Measurements from ENCODE around the gene PRKRIP1. TPM values are rescaled to one million over a fixed set of nuclear protein-coding genes. Genes with fewer than 3 reads are reported as not detected.

Gene PRKRIP1
- polyA plus RNA-seq, 3 donors, result 6.6 to 27.0 (median 7.4) TPM

DNA sequence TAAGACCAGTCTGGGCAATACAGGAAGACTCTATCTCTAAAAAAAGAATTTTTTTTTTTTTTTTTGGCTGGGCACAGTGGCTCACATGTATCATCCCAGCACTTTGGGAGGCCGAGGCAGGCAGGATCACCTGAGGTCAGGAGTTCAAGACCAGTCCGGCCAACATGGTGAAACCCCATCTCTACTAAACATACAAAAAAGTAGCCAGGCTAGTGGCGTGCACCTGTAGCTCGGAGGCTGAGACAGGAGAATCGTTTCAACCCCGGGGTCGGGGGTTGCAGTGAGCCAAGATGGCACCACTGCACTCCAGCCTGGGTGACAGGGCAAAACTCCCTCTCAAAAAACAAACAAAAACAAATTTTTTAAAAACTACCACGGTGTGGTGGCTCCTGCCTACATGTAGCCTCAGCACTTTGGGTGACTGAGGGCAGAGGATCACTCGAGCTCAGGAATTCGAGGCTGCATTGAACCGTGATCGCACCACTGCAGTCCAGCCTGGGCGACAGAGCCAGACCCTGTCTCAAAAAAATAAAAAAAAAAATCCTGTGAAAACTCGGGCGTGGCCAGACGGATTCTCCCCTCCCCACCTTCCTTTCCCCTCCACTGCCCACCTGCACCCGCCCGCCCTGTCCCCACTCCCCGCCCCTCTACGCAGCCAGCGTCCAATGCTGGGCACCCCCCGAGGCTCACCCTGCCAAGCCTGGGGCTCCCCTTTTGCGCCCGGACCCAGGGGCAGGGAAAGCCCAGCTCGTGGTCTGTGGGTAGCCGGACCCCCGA is 36.5 kb downstream of the PRKRIP1 start:
- WGBS (ENCODE audit: insufficient coverage), result 43% methylated on average over 16 of the region's 27 CpGs
- intact Hi-C loops (cut with micrococcal nuclease), result loop anchor here in 1 of 2 donors (5.0 kb wide), 1 partner anchor 35 kb away; the partner anchor contains the start of gene PRKRIP1
- Histone ChIP-seq H3K9me3 (replicated peaks in 1 of 2; ENCODE audit: control insufficient read depth in 1 of 2, insufficient read depth in 1 of 2, low read length in 2 of 2) (no peaks in the 10 kb centered on the region), H3K79me2 (ENCODE audit: insufficient read depth, low read length) (peaks cover 22% of the 10 kb centered on the region), H3K27ac (ENCODE audit: low read depth in 1 of 2, low read length in 2 of 2) (peak overlapping the region; percentile 63 to 100), H3K9ac (ENCODE audit: insufficient read depth, low read length, poor library complexity, severe bottlenecking) (peak overlapping the region; percentile 85), H2AFZ (ENCODE audit: insufficient read depth, low read depth, low read length, poor library complexity, severe bottlenecking) (peak overlapping the region; percentile 75), H3K4me1 (ENCODE audit: control insufficient read depth in 1 of 2, insufficient read depth in 2 of 2, low read length in 2 of 2) (peaks cover 64 to 71% of the 10 kb centered on the region in 2 donors), H3K4me3 (replicated peaks in 1 of 3; ENCODE audit: low read depth in 2 of 3, low read length in 3 of 3) (peak overlapping the region; percentile 50 to 88 (median 51)), H4K20me1 (ENCODE audit: insufficient read depth, low read length) (no peaks in the 10 kb centered on the region), H3K4me2 (replicated peaks; ENCODE audit: extremely low read depth, low read length, poor library complexity, severe bottlenecking) (peak overlapping the region; percentile 79), H3K27me3 (ENCODE audit: control insufficient read depth in 2 of 2, insufficient read depth in 2 of 2, low read length in 2 of 2) (no peaks in the 10 kb centered on the region), H3K36me3 (replicated peaks in 1 of 2; ENCODE audit: control insufficient read depth in 1 of 2, insufficient read depth in 2 of 2, low read length in 2 of 2) (peaks cover 8 to 12% of the 10 kb centered on the region in 2 donors)
- Mint-ChIP-seq H3K27ac (peak overlapping the region in 6 of 7 donors; percentile 91 to 98 (median 96)), H3K4me1 (peaks cover 68% of the 10 kb centered on the region), H3K36me3 (peaks cover 8 to 22% of the 10 kb centered on the region in 2 donors), H3K9me3 (peaks cover 0 to 2% (median 0%) of the 10 kb centered on the region in 7 donors), H3K27me3 (ENCODE audit: low read depth in 3 of 3) (peaks cover 0 to 1% (median 0%) of the 10 kb centered on the region in 3 donors), H3K4me3 (peak overlapping the region; percentile 62 to 75)
- no peak for DNase-seq
- TF ChIP-seq CTCF (IDR thresholded peaks at IDR 0.05), result no peak

- peak within 1 kb of the TSS; percentile 85 for H3K9ac ChIP-seq (ENCODE audit: insufficient read depth, low read length, poor library complexity, severe bottlenecking)
- peak within 1 kb of the TSS; percentile 83 for H2AFZ ChIP-seq (ENCODE audit: insufficient read depth, low read depth, low read length, poor library complexity, severe bottlenecking)
- peaks cover 8 to 13% of the 10 kb centered on the region in 2 donors for H3K36me3 ChIP-seq (replicated peaks in 1 of 2; ENCODE audit: control insufficient read depth in 1 of 2, insufficient read depth in 2 of 2, low read length in 2 of 2)
- peaks cover 0 to 2% (median 1%) of the 10 kb centered on the region in 3 donors for H3K27me3 Mint-ChIP-seq (ENCODE audit: low read depth in 3 of 3)
- H3K27ac Mint-ChIP-seq, result peak within 1 kb of the TSS; percentile 66 to 98 (median 96)
- H3K4me2 ChIP-seq (replicated peaks; ENCODE audit: extremely low read depth, low read length, poor library complexity, severe bottlenecking), result peak within 1 kb of the TSS; percentile 79
- no peaks in the 10 kb centered on the region for H3K27me3 ChIP-seq (ENCODE audit: control insufficient read depth in 2 of 2, insufficient read depth in 2 of 2, low read length in 2 of 2)
- H3K36me3 Mint-ChIP-seq, result peaks cover 8 to 20% of the 10 kb centered on the region in 2 donors
- H3K4me3 ChIP-seq (replicated peaks in 1 of 3; ENCODE audit: low read depth in 2 of 3, low read length in 3 of 3), result peak within 1 kb of the TSS; percentile 64 to 88 (median 69)
- peak within 1 kb of the TSS; percentile 83 to 92 for H3K4me3 Mint-ChIP-seq
- under 1% methylated on average over 79 of the region's 90 CpGs for WGBS (ENCODE audit: insufficient coverage)
- peaks cover 56 to 63% of the 10 kb centered on the region in 2 donors for H3K4me1 ChIP-seq (ENCODE audit: control insufficient read depth in 1 of 2, insufficient read depth in 2 of 2, low read length in 2 of 2)
- no peaks in the 10 kb centered on the region for H3K9me3 ChIP-seq (replicated peaks in 1 of 2; ENCODE audit: control insufficient read depth in 1 of 2, insufficient read depth in 1 of 2, low read length in 2 of 2)
- peak; percentile 68 to 80 (median 76) for DNase-seq
- peak within 1 kb of the TSS; percentile 63 to 100 for H3K27ac ChIP-seq (ENCODE audit: low read depth in 1 of 2, low read length in 2 of 2)
- H3K79me2 ChIP-seq (ENCODE audit: insufficient read depth, low read length), result peaks cover 21% of the 10 kb centered on the region
- TF ChIP-seq CTCF (IDR thresholded peaks at IDR 0.05), result no peak
- H4K20me1 ChIP-seq (ENCODE audit: insufficient read depth, low read length), result no peaks in the 10 kb centered on the region
- H3K9me3 Mint-ChIP-seq, result peaks cover 0 to 2% (median 0%) of the 10 kb centered on the region in 7 donors
- H3K4me1 Mint-ChIP-seq, result peaks cover 60% of the 10 kb centered on the region
- intact Hi-C loops (cut with micrococcal nuclease), result loop anchor here in 1 of 2 donors (2.0 to 5.0 kb wide), 2 partner anchors 13 to 36 kb away; partner anchors contain the start of gene PRKRIP1
These were observed 37.3 kb downstream of the PRKRIP1 start, which contains the start of gene ORAI2 for GRCh38 chr7:102433219-102434038. TSS of gene ORAI2 (plus strand) at chr7:102433575. CDS start at chr7:102438957, 5,382 bp downstream.

All from CD14-positive monocyte (primary cell).